Measurements from ENCODE around the gene MALAT1. TPM values are rescaled to one million over a fixed set of nuclear protein-coding genes. Genes with fewer than 3 reads are reported as not detected.

The MALAT1 gene
- polyA plus RNA-seq, 4 donors, result 386 to 707 (median 624) TPM

DNA sequence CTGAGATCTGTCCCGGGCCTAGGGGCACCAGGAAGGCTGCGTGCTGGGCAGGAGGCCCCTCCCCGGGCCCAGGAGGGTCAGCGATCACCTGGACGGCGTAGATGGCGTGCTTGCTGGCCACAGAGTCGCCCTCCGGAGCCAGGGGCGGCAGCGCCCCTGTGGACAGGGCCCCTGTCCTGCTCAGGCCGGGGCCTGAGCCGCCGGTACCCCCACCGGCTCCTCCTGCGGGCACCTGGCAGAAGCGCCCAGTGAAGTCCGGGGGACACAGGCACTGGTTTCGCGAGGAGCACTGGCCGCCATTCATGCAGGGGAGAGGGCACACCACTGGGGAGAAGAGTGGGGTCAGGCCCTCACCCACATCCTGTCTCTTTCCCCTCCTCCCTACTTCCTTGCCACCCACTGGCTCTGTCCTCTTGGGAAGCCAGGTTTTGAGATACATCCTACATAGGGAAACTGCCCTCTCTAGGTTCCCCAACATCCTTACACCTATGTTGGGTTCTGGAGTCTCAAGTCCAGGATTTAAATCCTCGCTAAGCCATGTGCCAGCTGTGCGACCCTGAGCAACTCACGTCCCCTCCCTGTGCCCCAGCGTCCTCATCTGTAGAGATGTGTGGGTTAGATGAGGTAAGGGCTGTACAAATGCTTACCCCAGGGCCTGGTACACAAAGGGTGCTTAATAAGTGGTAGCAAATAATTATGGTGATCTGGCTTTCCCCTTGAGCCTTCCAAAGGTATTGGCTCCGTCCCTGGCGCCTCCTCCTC lies 55.4 kb downstream of the MALAT1 start:
- DNase-seq (ENCODE audit: low read depth in 4 of 4, low spot score in 3 of 4), result no peak

DNA sequence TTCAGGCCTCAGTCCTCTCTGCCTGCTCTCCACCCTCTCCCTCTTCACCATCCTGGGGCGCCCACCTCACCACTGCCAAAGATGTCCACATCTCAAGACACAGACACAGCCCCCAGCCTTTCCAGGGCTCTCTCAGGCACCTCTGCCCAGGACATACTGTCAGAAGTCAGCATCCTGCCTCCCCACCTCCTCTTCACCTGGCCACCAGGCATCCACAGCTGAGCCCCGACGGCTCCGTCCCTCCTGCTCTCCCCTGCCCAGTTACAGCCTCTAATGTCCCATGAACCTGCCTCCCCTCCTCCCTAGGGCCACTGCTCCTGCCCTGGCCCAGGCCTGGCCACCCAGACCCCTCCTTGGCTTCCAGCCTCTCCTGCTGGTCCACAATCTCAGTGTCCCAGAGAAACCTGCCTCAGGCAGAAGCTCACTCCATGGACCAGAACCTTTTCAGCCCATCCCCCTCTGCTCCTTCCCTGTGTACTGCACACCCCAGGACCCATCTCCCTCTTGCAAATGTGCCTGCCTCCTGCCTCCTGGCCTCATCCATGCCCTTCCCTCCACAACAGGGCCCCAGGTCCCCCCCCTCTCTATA lies 56.1 kb downstream of the MALAT1 start:
- no peak for DNase-seq (ENCODE audit: low read depth in 4 of 4, low spot score in 3 of 4)

- no peak for DNase-seq (ENCODE audit: low read depth in 4 of 4, low spot score in 3 of 4)
Measured at GRCh38 chr11:65555693-65556231, 56.9 kb downstream of the MALAT1 start.

Other genes with a start within 250 kb of the MALAT1 start
- gene POLA2, start 237.1 kb upstream of the MALAT1 start, polyA plus RNA-seq (ENCODE audit: insufficient read length in 4 of 4), result 10 to 100 TPM; 24.4 to 26.8 (median 26.0) TPM
- gene CDC42EP2, start 184.2 kb upstream of the MALAT1 start, polyA plus RNA-seq (ENCODE audit: insufficient read length in 4 of 4), result 10 to 100 TPM in 3 of 4 donors, 1 to 10 TPM in 1; 8.7 to 12.7 (median 10.7) TPM
- 10 to 100 TPM; 82.7 to 93.3 (median 90.7) TPM for gene DPF2, start 165.2 kb upstream of the MALAT1 start, polyA plus RNA-seq (ENCODE audit: insufficient read length in 4 of 4)
- gene TIGD3, start 144.3 kb upstream of the MALAT1 start, polyA plus RNA-seq (ENCODE audit: insufficient read length in 4 of 4), result under 1 TPM; 0.63 to 0.80 (median 0.69) TPM
- 1 to 10 TPM; 5.4 to 7.2 (median 6.0) TPM for gene SLC25A45, start 116.4 kb upstream of the MALAT1 start, polyA plus RNA-seq (ENCODE audit: insufficient read length in 4 of 4)
- 10 to 100 TPM; 17.4 to 25.0 (median 18.7) TPM for gene FRMD8, start 112.4 kb upstream of the MALAT1 start, polyA plus RNA-seq (ENCODE audit: insufficient read length in 4 of 4)
- gene NEAT1, start 76.2 kb upstream of the MALAT1 start, polyA plus RNA-seq (ENCODE audit: insufficient read length in 4 of 4), result 100 to 1,000 TPM; 141 to 286 (median 189) TPM
- 10 to 100 TPM; 59.9 to 79.9 (median 65.2) TPM for gene SCYL1, start 26.0 kb downstream of the MALAT1 start, polyA plus RNA-seq (ENCODE audit: insufficient read length in 4 of 4)
- gene LTBP3, start 59.3 kb downstream of the MALAT1 start, polyA plus RNA-seq (ENCODE audit: insufficient read length in 4 of 4), result 100 to 1,000 TPM in 3 of 4 donors, 10 to 100 TPM in 1; 96.6 to 137 (median 122) TPM
- gene ZNRD2, start 71.4 kb downstream of the MALAT1 start, polyA plus RNA-seq (ENCODE audit: insufficient read length in 4 of 4), result 10 to 100 TPM; 53.3 to 69.1 (median 55.6) TPM
- 10 to 100 TPM; 20.6 to 31.9 (median 25.2) TPM for gene FAM89B, start 73.5 kb downstream of the MALAT1 start, polyA plus RNA-seq (ENCODE audit: insufficient read length in 4 of 4)
- gene EHBP1L1, start 77.0 kb downstream of the MALAT1 start, polyA plus RNA-seq (ENCODE audit: insufficient read length in 4 of 4), result 10 to 100 TPM; 11.5 to 14.2 (median 12.8) TPM
- gene KCNK7, start 96.8 kb downstream of the MALAT1 start, polyA plus RNA-seq (ENCODE audit: insufficient read length in 4 of 4), result under 1 TPM in 3 of 4 donors, not detected in 1; 0.12 to 0.61 (median 0.26) TPM
- gene MAP3K11, start 115.2 kb downstream of the MALAT1 start, polyA plus RNA-seq (ENCODE audit: insufficient read length in 4 of 4), result 10 to 100 TPM; 38.0 to 51.8 (median 41.0) TPM
- gene PCNX3, start 116.7 kb downstream of the MALAT1 start, polyA plus RNA-seq (ENCODE audit: insufficient read length in 4 of 4), result 10 to 100 TPM; 24.5 to 38.7 (median 26.3) TPM
- gene SIPA1, start 139.1 kb downstream of the MALAT1 start, polyA plus RNA-seq (ENCODE audit: insufficient read length in 4 of 4), result 10 to 100 TPM; 26.9 to 40.3 (median 30.2) TPM
- 10 to 100 TPM; 50.3 to 59.1 (median 54.5) TPM for gene RELA, start 163.9 kb downstream of the MALAT1 start, polyA plus RNA-seq (ENCODE audit: insufficient read length in 4 of 4)
- gene KAT5, start 213.2 kb downstream of the MALAT1 start, polyA plus RNA-seq (ENCODE audit: insufficient read length in 4 of 4), result 10 to 100 TPM; 68.9 to 74.1 (median 71.6) TPM
- gene RNASEH2C, start 221.8 kb downstream of the MALAT1 start, polyA plus RNA-seq (ENCODE audit: insufficient read length in 4 of 4), result 10 to 100 TPM; 34.0 to 52.9 (median 40.1) TPM